ENCODE measurements around the gene C15orf61.

DNA sequence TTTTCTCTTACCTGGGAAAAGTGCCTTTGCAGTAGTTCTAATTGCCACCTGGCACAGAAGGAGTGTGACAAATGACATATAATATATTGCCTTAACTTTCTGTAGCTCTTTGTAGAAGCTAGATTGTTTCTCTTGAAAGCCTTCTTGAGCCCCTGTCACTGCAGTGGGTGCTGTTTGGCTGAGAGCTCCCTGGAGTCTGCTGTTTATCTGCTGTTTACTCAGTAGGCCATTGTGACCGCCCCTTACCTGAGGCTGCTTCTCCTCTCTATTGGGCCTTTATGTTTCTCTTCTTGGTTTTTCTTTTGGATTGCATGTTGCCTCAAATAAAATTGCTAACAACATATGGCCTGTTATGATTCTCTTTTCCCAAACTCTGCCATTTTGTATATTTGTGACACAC, 38.2 kb downstream of the C15orf61 start:
- TF ChIP-seq FOXA1 (IDR thresholded peaks at IDR 0.05) = no peak
- TF ChIP-seq, protein P1, sequence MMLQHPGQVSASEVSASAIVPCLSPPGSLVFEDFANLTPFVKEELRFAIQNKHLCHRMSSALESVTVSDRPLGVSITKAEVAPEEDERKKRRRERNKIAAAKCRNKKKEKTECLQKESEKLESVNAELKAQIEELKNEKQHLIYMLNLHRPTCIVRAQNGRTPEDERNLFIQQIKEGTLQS (IDR thresholded peaks at IDR 0.05) = no peak
- no peak for TF ChIP-seq SP1 (IDR thresholded peaks at IDR 0.05)
- TF ChIP-seq, protein P2, sequence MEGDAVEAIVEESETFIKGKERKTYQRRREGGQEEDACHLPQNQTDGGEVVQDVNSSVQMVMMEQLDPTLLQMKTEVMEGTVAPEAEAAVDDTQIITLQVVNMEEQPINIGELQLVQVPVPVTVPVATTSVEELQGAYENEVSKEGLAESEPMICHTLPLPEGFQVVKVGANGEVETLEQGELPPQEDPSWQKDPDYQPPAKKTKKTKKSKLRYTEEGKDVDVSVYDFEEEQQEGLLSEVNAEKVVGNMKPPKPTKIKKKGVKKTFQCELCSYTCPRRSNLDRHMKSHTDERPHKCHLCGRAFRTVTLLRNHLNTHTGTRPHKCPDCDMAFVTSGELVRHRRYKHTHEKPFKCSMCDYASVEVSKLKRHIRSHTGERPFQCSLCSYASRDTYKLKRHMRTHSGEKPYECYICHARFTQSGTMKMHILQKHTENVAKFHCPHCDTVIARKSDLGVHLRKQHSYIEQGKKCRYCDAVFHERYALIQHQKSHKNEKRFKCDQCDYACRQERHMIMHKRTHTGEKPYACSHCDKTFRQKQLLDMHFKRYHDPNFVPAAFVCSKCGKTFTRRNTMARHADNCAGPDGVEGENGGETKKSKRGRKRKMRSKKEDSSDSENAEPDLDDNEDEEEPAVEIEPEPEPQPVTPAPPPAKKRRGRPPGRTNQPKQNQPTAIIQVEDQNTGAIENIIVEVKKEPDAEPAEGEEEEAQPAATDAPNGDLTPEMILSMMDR (IDR thresholded peaks at IDR 0.05; ENCODE audit: low read depth, low read length, missing input control) = no peak
- TF ChIP-seq TAF1 (conservative IDR thresholded peaks at IDR 0.05) = no peak
